GM12873 (cell line): Measurements from ENCODE around the gene TMCC1.

Experiments used
- CTCF ChIP-seq: IDR thresholded peaks from 2 replicates; pipeline ENCODE4 v1.5.1; 2012; ENCODE audit warnings: low read depth, mild to moderate bottlenecking, moderate library complexity, low read length, control low read depth; ENCODE audit not compliant: insufficient read depth; ENCODE audit errors: missing control alignments

Gene TMCC1

GRCh38 chr3:129747136-129747535 lies 146.4 kb downstream of the TMCC1 start:
- no peak for TF ChIP-seq CTCF

- TF ChIP-seq CTCF: no peak
Measured at GRCh38 chr3:129746629-129747028, 146.9 kb downstream of the TMCC1 start.

GRCh38 chr3:129745253-129745652 lies 148.3 kb downstream of the TMCC1 start:
- TF ChIP-seq CTCF: no peak

- TF ChIP-seq CTCF: no peak
Measured at GRCh38 chr3:129741794-129742193, 151.7 kb downstream of the TMCC1 start.

- no peak for TF ChIP-seq CTCF
Measured at GRCh38 chr3:129740090-129740489, 153.4 kb downstream of the TMCC1 start.

- no peak for TF ChIP-seq CTCF
Measured at GRCh38 chr3:129739634-129740033, 153.9 kb downstream of the TMCC1 start.

- TF ChIP-seq CTCF: no peak
Measured at GRCh38 chr3:129738172-129738571, 155.3 kb downstream of the TMCC1 start.
